Measurements from ENCODE around the gene RTL1.
A peak's percentile ranks its signal among the peaks of the same experiment; 100 is the strongest.

The RTL1 gene

DNA sequence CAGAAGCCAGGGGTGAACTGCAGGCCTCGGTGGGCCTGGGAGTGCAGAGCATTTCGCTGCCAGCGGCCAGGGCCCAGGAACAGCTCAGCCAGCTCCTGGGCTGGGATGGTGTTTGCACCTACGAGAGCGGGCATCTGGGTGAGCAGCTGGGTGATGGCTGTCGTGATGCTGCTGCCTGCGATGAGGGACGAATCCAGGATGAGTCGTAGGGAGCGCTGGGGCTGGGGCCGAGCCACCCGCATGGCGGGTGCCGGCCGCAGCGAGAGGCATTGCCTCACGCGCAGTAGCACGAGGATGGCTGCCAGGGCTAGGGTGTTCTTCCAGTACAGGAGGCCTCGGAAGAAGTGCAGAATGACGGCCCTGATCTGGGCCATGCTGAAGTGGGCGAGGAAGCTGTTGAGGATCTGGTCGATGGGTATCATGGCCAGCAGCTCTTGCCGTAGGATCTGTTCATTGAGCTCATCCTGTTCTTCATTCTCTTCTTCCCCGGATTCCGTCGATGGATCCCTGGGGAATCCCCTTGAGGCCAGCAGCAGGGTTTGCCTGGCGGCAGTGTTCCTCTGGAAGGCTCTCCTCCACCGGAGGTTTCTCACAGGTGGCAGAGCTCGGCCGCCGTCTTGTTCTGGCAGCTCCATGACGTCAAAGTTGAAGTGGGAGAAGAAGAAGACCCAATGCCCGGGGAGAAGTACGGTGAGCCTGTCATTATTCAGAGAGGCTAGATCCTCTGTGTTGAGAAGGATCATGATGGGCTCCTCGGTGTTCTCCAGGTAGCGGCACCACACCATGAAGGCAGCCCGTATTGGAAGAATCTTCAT, 22.1 kb downstream of the RTL1 start:
- no peak for DNase-seq

DNA sequence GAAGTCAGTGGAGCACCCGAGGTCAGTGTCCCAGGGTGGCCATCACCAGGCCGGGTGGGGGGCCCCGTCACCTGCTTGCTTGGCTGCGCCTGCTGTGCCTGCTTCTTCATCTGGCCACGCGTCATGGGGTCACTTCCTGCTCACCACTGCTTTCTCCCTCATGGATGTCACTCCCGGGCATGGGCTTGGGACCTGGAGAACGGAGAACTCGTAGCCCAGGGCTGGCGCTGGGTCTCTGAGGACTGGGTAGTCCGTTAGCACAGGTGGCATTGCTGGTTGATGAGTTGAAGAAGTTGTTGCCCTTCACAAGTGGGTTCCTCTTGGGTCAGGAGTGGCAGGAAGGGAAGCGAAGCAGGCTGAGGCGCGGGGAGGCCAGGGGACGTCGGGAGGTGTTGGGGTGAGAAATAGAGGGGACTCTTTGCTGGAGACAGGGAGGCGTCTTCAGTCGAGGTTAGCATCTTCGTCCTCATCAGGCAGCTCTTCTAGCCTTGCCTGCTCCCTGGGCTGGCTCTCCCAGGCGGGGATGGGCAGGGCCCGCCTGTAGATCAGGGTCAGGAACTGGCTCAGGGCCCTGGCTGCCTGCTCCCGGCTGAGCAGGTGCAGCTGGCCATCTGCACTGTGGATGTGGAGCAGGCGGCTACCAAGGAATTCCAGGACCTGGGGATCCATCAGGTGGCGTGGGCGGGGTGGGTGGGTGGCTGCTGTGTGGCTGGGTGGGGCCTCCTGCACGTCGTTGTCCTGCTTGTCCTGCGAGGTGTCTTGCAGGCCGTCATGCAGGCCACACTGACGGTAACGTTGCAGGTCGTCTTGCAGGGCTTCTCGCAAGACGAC, 23.0 kb downstream of the RTL1 start:
- no peak for DNase-seq

DNA sequence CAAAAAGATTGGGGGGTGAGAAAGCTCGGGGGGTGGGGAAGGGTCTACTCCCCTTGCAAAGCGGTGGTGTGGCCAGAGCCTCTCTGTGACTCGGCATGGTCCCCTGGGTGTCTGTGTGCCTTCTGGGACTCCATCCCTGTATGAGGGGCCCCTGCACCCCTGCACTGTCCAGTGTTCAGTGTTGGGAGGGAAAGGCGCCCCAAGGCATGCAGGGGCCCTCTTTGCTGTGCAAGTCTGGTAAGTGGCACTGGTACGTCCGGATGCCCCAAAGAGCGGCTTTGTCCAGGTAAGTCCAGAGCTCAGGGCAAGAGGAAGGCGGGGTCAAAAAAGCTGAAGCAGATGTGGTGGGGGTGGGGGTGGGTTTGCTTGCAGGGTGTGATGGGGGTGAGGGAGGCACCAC, 23.7 kb downstream of the RTL1 start:
- no peak for DNase-seq

DNA sequence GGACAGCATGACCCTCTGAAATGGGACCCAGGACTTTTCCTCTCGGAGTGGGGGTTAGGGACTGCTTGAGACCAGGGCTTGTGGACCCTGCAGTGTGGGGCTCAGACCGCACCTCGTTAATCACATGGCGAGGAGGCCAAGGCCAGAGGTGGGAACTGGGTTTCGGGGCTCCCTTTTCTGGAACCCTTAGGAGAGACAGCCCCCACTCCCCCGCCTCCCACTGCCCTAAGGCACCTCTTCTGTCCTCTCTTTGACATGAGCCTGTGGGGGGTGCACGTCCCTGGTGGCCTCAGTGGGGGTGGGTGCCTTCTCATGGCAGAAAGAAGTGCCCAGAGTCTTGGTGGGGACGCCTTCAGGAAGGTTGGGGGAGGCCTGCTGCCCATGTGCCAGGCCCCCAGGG, 24.3 kb downstream of the RTL1 start:
- DNase-seq = no peak

DNA sequence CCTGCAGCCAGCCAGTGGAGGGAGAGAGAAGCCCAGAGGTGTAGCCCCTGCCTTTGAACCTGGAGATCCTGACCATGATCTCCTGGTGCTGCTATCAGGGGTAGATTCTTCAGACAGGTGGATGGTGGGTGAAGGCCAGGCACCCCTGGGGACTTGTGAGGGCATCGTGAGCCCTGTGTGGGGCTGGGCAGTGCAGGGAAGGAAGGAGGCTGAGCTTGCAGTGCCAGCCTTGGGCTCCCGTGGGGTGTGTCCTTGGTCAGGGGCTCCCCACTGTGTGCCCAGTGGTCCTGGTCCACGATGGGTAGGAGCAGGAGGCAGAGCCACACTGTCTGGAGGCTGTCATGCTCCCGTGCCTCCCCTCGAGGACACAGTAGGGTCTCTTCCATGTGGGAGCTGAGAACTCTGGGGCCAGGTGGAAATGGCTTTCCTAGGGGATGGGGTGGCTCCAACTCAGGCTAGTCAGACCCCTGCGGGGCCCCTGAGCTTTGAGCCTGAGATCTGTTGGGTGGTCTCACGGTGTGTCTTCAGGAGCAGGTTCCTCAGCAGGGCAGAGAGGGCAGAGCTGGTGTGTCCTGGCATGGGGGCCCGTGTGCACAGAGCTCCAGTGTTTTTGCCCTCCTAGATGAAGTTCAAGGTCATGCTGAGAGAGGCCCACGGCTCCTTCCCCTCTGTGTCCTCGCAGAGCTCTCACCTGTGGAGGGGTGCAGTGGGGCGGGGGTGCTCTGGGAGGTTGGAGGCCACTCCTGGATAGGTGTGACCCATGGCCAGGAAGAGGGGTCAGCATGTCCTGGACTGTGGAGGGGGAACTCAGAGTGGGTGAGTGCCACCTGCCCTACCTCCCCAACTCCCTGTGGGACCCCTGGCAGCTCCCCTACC, 25.0 kb downstream of the RTL1 start:
- DNase-seq = no peak

DNA sequence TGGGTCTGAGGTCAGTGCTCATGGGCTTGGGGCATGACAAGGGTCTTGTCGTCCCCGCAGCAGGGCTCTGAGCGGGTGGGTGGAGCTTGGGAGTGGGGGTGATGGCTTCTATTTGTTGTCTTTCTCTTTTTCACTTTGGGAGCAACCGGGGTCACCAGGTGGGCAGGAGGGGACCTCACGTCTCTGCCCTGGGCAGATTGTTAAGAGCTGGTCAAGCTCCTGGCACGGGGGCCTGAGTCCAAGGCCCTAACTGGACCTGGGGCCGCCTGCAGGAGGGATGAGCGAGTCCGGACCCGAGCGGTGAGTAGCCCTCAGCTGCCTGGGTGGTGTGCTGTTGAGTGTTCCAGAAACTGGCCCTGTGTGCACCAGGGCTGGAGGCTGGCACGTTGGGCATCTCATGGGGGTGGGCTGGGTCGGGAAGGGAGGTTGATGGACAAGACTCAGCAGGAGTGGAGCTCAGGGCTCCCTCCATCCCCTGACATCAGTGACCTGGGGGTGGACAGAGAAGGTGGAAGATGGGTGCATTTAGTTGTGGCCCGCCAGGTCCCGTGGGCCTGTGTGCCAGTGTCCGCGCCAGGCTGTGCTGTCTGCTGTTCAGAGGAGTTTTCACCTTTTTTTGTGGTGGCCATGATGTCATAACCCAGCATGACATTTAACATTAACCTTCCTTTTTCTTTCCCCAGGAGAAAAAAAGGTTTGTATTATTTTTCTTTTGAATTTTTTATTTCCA, 27.5 kb downstream of the RTL1 start:
- DNase-seq = no peak

DNA sequence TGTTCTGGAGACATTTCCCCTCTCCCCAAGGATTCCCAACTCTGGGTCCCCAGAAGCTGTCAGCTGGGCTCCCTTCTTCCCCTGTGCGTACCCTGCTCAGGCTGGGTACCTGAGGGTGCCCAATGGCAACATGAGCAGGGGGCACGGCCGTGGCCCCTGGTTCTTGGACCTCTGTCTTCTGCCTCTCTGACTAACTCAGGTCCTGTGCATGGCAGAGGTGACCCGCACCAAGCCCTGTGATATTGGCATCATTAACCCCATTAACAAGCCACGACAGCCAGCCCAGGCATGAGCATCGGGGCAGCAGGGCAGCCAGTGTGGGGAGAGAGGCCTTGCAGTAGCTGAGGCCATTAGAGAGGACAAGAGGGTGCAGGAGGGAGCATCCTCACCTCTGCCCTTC, 28.4 kb downstream of the RTL1 start:
- no peak for DNase-seq

DNA sequence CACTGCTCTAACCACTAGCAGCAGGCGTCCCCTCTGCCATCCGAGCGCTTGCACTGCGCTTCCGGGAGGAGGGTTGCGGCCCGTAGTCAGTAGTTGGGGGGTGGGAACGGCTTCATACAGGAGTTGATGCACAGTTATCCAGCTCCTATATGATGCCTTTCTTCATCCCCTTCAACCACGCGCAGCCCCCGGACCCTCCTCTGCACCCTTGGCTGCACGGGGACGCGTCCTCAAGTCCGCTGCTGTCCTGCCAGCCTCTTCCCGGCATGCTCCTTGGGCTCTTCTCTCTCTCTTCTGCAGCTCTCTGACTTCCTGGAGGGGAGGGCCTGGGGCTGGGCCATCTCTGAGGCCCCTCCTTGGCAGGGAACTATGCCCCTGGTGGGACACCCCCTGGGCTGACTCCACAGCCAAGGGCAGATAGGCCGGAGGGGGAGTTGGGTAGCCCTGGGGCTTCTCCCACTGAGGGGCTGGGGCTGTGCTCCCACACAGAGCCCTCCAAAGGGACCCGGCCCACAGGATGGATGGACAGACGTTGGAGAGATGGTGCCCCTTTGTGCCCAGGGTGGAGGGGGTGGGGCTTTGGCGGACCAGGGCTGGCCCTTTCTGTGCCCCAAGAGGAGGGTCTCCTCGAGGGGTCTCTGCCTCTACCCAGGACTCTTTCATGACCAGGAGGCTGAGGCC, 29.0 kb downstream of the RTL1 start:
- DNase-seq = no peak

DNA sequence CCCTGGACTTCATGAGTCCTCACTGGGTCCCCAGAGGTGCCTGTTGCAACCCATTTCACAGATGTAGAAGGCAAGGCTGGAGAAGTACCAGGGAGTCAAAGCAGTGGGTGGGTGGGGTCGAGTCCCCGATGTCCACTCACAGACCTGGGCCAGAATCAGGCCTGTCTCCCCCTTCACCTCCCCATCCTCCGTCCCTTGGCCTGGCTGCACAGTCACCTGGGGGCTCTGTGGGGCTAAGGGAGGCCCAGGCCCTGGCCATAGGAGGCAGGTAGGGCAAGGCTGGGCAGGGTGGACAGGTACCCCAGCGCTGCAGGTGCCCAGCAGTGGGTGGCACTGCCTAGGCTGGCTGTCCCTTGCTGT, 29.5 kb downstream of the RTL1 start:
- no peak for DNase-seq

DNA sequence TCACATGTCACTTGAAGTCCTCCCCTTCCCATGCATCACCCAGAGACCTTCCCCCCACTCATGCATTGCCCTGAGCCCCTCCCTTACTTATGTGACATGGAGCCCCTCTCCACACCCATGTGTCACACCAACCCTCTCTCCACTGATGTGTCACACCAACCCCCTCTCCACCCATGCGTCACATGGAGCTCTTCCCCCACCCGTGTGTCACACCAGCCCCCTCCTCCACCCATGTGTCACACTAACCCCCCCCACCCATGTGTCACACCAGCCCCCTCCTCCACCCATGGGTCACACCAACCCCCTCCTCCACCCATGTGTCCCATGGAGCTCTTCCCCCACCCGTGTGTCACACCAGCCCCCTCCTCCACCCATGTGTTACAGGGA, 30.4 kb downstream of the RTL1 start:
- DNase-seq = no peak

DNA sequence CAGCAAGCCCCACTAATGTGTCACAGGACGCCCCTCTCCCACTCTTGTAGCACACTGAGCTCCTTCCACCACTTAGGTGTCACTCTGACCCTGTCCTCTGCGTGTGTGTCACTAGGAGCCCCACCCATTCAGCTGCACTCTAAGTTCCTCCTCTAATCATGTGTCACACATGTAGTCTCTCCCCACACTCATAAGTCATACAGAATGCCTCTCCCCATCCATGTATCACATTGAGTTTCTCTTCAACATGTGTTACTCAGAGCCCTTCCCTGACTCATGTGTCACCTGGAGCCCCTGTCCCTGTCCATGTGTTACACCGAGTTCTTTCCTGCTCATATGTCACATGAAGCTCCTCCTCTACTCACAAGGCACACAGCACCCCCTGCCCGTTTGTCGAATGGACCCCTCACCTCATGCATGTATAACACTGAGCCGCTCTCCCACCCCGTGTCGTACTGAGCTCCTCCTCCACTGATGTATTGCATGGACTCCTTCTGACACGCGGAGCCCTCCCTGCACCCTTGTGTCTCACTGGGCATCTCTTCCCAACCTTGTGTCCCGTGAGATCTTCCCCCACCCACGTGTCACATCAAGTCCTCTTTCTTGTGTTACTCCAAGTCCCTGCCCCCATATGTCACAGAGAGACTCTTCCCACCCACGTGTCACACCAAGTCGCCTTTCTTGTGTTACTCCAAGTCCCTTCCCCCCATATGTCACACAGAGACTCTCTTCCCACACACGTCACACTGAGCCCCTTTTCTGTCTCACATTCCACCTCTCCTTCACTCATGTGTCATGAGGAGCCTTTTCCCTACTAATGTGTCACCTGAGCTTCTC, 31.0 kb downstream of the RTL1 start:
- no peak for DNase-seq

DNA sequence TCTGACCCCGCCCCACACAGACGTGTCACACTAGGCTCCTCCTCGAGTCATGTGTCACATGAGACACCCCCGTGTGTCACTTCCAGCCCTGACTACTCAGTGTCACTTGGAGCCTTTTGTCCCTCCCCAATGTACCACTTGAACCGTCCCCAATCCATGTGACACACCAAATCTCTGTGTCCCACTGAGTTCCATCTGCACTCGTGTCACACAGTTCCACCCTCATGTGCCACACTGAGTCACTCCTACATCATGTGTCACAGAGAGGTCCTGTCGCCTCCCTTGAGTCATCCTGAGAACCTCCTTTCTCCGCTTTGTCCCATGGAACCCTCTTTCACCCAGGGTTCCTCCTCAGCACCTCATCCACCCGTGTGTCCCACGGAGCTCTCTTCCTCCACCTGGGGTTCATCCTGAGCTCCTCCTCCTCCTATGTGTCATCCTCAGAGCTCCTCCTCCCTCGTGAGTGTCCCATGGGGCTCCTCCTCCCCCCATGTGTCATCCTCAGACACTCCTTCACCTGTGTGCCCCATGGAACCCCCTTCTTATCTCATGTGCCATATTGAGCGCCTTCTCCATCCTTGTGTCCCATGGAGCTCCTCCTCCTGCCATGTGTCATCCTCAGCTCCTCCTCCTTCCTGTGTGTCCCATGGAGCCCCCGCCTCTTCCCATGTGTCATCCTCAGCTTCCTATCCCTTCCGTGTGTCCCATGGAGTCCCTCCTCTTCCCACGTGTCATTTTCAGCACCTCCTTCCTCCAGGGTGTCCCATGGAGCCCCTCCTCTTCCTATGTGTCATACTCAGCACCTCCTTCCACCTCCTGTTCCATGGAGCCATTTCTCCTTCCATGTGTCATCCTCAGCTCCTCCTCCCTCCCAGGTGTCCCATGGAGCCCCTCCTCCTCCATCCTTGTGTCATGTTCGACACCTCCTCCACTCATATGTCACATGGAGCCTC, 32.0 kb downstream of the RTL1 start:
- no peak for DNase-seq

DNA sequence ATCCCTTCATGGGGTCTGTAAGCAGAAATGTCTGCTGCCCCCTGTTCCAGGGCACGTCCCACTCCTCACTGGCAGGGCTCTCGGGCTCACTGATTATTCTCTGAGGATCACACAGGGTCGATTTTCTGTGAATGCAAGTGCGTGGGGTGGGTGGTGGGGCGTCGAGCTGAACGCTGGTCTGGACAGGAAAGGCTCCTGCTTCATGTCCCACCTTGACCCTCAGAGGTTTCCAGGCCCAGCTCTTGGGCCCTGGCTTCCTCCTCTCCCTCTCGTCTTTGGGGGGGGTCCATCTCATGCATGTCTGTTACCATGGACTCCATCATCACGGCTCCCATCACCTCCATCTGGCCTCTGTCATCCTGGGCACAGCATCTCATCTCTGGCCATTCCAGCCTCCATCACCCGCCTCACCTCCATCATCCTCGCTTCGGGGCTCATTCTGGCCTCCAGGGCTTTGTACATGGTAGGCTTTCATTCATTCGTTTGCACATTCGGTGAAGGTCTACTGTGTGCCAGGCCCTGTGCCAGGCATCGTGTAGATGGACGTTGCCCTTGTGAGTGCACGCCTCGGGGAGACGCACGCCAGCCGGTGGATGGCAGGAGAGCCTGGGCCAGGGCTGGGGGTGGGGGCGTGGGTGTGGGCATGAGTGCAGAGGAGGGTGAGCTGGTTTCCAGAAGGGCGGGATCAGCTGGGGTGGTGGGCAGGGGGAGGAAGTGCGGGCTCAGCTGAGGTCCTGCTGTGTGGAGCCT, 34.7 kb downstream of the RTL1 start:
- no peak for DNase-seq

DNA sequence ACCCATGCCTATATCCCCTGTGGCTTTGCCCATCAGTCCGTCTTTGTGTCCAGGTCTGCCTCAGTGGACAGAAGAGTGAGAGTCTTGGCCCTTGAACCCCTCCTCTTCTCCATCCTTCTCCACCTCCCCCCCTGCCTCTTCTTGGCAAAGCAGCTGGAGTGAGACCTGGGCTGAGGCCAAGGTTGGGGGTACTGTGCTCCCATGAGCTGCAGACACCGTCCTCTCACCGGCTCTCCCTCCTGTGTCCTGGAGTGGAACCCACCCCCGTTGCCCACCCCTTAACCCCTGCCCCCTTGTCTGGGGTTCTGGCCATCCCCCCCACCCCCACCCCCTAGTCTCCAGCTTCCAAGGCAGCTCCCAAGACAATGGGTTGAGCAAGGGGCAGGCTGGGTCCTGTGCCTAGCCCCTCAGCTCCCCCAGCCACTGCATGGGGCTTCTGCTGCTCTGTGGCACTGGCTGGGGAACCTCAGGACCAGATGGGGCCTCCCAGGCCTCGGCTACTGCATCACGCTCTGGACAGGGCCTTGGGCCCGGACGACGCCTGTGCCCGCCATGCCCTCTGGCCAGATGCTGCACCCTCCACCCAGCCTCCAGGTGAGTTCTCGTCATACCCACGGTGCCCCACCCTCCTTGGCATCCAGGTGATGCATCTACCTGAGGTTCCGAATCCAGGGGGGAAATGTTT, 35.7 kb downstream of the RTL1 start:
- DNase-seq = no peak

DNA sequence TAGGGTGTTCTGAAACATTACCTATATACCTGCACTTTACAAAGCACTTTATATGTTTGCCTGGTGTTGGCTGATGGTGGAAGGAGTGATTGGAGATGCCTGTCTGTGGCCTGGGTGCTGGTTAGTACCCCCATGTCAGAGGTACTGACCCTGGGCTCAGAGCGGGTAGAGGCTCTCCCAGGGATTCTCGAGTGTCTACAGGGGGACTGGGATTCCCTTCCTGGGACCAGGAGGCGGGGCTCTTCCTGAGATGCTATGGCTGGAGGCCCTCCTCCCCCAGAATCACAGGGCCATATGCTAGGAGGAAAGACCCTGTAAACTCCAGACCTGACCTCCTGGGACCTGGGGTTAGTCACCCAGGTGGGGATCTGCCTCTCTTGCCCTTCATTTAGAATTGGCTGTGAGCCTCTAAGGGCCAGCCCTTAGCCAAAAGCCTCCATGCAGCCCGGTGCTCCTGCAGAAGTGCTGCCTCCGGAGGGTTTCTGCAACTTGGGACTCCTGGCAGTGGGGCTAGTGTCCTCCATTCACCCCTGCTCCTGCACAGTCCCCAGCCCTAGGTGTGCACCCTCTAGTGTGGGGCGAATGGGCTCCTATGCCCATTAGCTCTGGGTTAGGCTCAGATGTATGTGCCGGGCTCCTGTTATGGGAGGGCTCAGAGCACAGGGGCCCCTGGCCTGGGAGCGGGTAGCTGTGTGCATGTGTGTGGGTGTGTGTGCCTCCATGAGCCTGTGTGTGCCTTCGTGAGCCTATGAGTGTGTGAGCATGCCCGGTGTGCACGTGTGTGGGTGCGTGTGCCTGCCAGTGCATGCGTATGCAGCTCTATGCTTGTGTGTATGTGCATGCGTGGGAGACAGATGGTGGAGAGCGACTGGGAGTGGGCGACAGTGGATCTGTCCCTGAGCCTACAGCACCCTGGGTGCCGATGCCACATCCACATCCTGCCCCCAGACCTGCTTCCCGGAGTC, 36.6 kb downstream of the RTL1 start:
- no peak for DNase-seq

DNA sequence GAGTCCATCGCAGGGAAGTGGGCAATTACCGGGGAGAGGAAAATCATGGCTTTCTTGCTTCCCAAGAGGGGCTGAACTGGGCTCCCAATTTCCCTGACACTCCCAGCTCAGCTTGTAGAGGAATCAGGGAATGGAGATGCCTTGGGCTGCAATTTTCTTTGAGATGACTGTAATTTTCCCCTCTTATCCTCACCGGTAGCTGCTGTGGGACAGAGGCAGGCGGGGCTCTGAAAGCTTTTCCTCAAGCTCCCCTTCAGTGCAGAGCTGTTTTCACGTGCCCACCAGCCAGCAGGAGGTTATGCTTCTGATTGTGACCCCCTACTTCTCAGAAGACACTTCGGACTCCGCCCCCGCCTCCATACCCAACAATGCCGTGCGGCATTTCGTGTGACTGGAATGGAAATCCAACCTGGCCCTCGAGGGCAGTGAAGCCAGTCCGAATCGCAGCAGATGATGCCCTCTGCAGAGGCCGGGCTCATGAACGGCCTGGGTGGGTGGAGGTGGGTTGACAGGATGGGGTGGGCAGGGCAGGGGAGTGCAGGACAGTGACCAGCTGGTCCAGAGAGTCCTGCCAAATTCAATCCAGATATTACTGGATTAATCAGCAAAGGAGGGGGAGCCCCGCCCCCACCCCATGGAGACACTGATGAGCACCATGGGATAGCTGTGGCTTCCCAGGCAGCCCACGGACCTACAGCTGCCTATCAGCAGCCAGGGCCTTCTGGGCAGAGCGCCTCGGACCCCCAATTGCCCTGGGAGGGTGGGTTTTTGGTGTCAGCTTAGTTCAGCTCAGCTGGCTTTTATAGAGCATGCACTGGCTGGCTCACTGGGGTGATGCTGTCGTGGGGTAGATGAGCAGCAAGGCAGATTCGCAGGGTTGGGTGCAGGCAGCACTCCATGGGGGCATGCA, 37.6 kb downstream of the RTL1 start:
- peak; percentile 96 for DNase-seq

Data from NCI-H2227 treated with DMSO at 0.1 percent for 48 hours (cell line).